EH (cell line): ENCODE results near the gene ZNF296.
A peak's percentile ranks its signal among the peaks of the same experiment; 100 is the strongest.

Experiments
- DNase-seq: peaks from one replicate; pipeline ENCODE4 v3.0.0-alpha.2; 2015; ENCODE audit warnings: low read depth

The ZNF296 gene

GRCh38 chr19:45079911-45080370 is 3.7 kb upstream of the ZNF296 start:
- DNase-seq: no peak

GRCh38 chr19:45079063-45079910 is 3.0 kb upstream of the ZNF296 start, which contains the start of gene GEMIN7:
Gene GEMIN7, plus strand, starts transcription at chr19:45079260. Its CDS starts 10,855 bp downstream, at chr19:45090115.
- peak; percentile 68 for DNase-seq

GRCh38 chr19:45078390-45079062 is 2.2 kb upstream of the ZNF296 start:
- DNase-seq: no peak

- DNase-seq: no peak
These were observed 813 bp upstream of the ZNF296 start for GRCh38 chr19:45076851-45077730.

- DNase-seq: peak; percentile 73
These were observed 813 bp downstream of the ZNF296 start for GRCh38 chr19:45075301-45076028.

- DNase-seq: no peak
These were observed 1.5 kb downstream of the ZNF296 start for GRCh38 chr19:45074744-45075300.

- no peak for DNase-seq
These were observed 4.1 kb downstream of the ZNF296 start for GRCh38 chr19:45071969-45072790.

- no peak for DNase-seq
These were observed 4.7 kb downstream of the ZNF296 start for GRCh38 chr19:45071545-45071938.

GRCh38 chr19:45070861-45071544 is 5.3 kb downstream of the ZNF296 start:
- no peak for DNase-seq

- no peak for DNase-seq
These were observed 6.1 kb downstream of the ZNF296 start for GRCh38 chr19:45070214-45070613.

- peak; percentile 25 for DNase-seq
These were observed 7.2 kb downstream of the ZNF296 start for GRCh38 chr19:45069056-45069455.

GRCh38 chr19:45068041-45068440 is 8.2 kb downstream of the ZNF296 start:
- no peak for DNase-seq

GRCh38 chr19:45066921-45067661 is 9.2 kb downstream of the ZNF296 start:
- no peak for DNase-seq

- DNase-seq: no peak
These were observed 12.2 kb downstream of the ZNF296 start for GRCh38 chr19:45063851-45064801.

GRCh38 chr19:45061965-45062364 is 14.3 kb downstream of the ZNF296 start:
- no peak for DNase-seq

GRCh38 chr19:45059258-45059965 is 16.9 kb downstream of the ZNF296 start:
- DNase-seq: peak; percentile 73

GRCh38 chr19:45058622-45059159 is 17.6 kb downstream of the ZNF296 start:
- DNase-seq: no peak
